LHCN-M2 (cell line): ENCODE results near the gene VAX1. TPM values are rescaled to one million over a fixed set of nuclear protein-coding genes. Genes with fewer than 3 reads are reported as not detected.
"Not testable (repeated sequence)": the region's sequence is repeated elsewhere in the genome, so short reads cannot be mapped to it uniquely, and the experiment has no call there.

Experiments
- DNase-seq: peaks from one replicate; pipeline ENCODE4 v3.0.0-alpha.2; 2012; ENCODE audit warnings: low read depth
- total RNA-seq: library from RNA; depleted of rRNA; stranded (reverse); fragments of >200 nt; gene quantifications from 2 replicates; pipeline ENCODE4 v1.2.3, GENCODE V29; 2014; rRNA removed

VAX1 gene
- total RNA-seq, 1 experiment from 2014 or later: not detected

DNA sequence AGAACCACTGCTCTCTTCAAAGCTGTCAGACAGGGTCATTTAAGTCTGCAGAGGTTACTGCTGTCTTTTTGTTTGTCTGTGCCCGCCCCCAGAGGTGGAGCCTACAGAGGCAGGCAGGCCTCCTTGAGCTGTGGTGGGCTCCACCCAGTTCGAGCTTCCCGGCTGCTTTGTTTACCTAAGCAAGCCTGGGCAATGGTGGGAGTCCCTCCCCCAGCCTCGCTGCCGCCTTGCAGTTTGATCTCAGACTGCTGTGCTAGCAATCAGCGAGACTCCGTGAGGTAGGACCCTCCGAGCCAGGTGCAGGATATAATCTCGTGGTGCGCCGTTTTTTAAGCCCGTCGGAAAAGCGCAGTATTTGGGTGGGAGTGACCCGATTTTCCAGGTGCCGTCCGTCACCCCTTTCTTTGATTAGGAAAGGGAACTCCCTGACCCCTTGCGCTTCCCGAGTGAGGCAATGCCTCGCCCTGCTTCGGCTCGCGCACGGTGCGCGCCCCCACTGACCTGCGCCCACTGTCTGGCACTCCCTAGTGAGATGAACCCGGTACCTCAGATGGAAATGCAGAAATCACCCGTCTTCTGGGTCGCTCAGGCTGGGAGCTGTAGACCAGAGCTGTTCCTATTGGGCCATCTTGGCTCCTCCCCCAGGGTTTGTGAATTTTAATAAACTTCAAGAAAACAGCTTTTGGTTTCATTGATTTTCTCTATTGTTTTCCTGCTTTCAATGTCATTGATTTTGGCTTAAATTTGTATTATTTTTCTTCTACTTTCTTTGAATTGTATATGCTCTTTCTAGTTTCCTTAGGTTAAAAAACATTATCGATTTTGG is 53.4 kb downstream of the VAX1 start:
- not testable (repeated sequence) for DNase-seq

Other genes starting within 250 kb of the VAX1 start
- 2.7 and 3.7 TPM in 2 replicates for gene SHTN1, start 133.1 kb downstream of the VAX1 start, total RNA-seq
- not detected in 2 replicates for gene KCNK18, start 59.2 kb upstream of the VAX1 start, total RNA-seq
- not detected in 2 replicates for gene SLC18A2, start 102.8 kb upstream of the VAX1 start, total RNA-seq
- 17.0 and 21.3 TPM in 2 replicates for gene PDZD8, start 237.2 kb upstream of the VAX1 start, total RNA-seq